Measurements from ENCODE around the gene IGSF3. TPM values are rescaled to one million over a fixed set of nuclear protein-coding genes. Genes with fewer than 3 reads are reported as not detected.

IGSF3 gene
- total and polyA plus RNA-seq, 7 donors = 0.34 to 1.2 (median 0.49) TPM

DNA sequence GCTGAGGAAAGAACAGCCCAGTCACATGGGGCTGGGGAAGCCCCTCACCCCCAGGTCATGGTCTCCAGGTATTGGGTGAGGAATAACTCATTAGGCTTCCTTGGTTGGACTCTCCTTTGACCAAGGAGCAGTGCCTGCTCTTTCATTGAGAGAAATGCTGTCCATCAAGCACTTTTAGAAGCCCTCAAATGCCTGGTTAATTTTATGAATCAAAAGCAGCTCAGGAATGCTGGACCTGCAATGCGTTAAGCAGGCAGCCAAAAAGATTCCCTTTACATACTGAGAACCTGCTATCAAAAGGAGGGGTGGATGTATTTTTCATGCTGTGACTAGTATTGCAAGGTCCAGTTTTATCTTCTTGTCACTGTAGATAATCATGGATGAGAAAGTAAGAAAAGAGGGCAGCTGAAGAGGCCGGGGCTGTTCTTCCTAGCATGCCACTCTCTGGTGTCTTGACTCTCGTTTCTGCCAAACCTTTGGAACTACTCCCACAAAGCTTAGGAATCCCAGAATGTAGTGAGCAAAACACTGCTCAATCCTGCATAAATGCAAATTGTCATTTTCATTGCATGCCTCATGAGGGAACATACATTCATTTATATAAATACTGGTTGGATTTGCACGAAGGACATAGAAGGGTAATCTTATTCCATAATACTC lies 94.6 kb downstream of the IGSF3 start:
- Histone ChIP-seq H3K27me3 (ENCODE audit: insufficient read depth in 3 of 3, low read length in 2 of 3) (no peaks in the 10 kb centered on the region), H3K27ac (no peak overlapping the region), H3K4me1 (no peaks in the 10 kb centered on the region), H3K36me3 (ENCODE audit: insufficient read depth in 1 of 2, low read depth in 1 of 2) (no peaks in the 10 kb centered on the region), H3K9me3 (no peaks in the 10 kb centered on the region), H3K4me3 (no peak overlapping the region)
- 66 to 83% (median 74%) methylated on average over 4 of the region's 4 CpGs for WGBS, 3 donors
- DNase-seq (no peak), ATAC-seq (no peak)
- intact Hi-C loops (cut with DNase I) = loop anchor here in 1 of 2 donors (10.0 kb wide), 1 partner anchor 158 kb away; no protein-coding TSS in a partner anchor
- no peak for TF ChIP-seq CTCF (IDR thresholded peaks at IDR 0.05)

GRCh38 chr1:116572099-116572498 lies 95.4 kb downstream of the IGSF3 start:
- intact Hi-C loops (cut with DNase I) = loop anchor here in 1 of 2 donors (10.0 kb wide), 1 partner anchor 157 kb away; no protein-coding TSS in a partner anchor
- Histone ChIP-seq H3K27ac (no peak overlapping the region), H3K27me3 (ENCODE audit: insufficient read depth in 3 of 3, low read length in 2 of 3) (no peaks in the 10 kb centered on the region), H3K4me3 (no peak overlapping the region), H3K36me3 (ENCODE audit: insufficient read depth in 1 of 2, low read depth in 1 of 2) (no peaks in the 10 kb centered on the region), H3K9me3 (no peaks in the 10 kb centered on the region), H3K4me1 (no peaks in the 10 kb centered on the region)
- TF ChIP-seq CTCF (IDR thresholded peaks at IDR 0.05) = no peak
- DNase-seq (no peak), ATAC-seq (no peak)
- 92 to 95% (median 94%) methylated on average over 2 of the region's 2 CpGs for WGBS, 3 donors

DNA sequence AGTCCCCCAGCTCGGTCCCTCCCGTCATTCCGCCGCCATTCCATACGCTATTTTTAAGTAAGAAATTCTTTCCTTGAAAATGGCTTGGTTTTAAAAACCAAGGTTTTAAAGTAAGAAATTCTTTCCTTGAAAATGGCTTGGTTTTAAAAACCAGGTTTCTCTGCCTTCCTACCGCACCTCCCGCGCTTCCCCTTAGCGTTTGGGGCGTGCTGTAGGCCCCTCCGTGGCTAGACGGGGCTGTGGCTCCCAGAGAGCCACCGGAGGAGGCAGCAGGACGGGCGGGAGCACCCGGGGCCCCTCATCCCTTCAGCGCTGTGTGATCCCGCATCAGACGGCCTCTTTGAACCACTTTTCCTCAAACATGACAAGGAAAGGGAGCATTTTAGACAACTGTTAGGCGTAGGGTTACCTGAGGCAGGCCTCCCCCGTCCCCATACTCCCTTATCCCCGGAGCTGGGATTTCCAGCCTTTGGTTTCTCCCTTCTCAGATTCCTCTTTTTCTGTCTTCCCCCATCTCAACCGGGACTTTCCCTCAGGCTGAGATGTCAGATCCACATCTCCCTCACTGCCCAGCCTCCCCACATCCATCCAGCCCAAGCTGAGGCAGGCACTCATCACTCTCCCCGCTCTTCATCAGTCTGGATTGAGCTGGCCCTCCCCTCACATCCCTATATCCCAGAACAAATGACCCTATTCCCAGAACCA lies 96.2 kb downstream of the IGSF3 start:
- Histone ChIP-seq H3K4me3 (peak overlapping the region; percentile 90), H3K36me3 (ENCODE audit: insufficient read depth in 1 of 2, low read depth in 1 of 2) (no peaks in the 10 kb centered on the region), H3K27me3 (ENCODE audit: insufficient read depth in 3 of 3, low read length in 2 of 3) (no peaks in the 10 kb centered on the region), H3K4me1 (no peaks in the 10 kb centered on the region), H3K27ac (peak overlapping the region; percentile 95), H3K9me3 (no peaks in the 10 kb centered on the region)
- WGBS, 3 donors = 7 to 14% (median 11%) methylated on average over 24 of the region's 24 CpGs
- intact Hi-C loops (cut with DNase I) = loop anchor here in 1 of 2 donors (2.0 to 10.0 kb wide), 2 partner anchors 157 to 489 kb away; partner anchors contain the start of gene TTF2
- DNase-seq = no peak
- TF ChIP-seq CTCF (IDR thresholded peaks at IDR 0.05) = no peak
- peak in 2 of 4 donors; percentile 22 to 30 for ATAC-seq

GRCh38 chr1:116570358-116571214 lies 96.9 kb downstream of the IGSF3 start, which contains the start of gene CD58:
Gene CD58 (minus strand): TSS chr1:116571026. CDS start chr1:116570972, 54 bp downstream.
- Histone ChIP-seq H3K4me1 (no peaks in the 10 kb centered on the region), H3K9me3 (no peaks in the 10 kb centered on the region), H3K27me3 (ENCODE audit: insufficient read depth in 3 of 3, low read length in 2 of 3) (no peaks in the 10 kb centered on the region), H3K36me3 (ENCODE audit: insufficient read depth in 1 of 2, low read depth in 1 of 2) (no peaks in the 10 kb centered on the region), H3K27ac (peak within 1 kb of the TSS; percentile 95), H3K4me3 (peak within 1 kb of the TSS; percentile 90)
- WGBS, 3 donors = 0 to 1% (median 1%) methylated on average over 77 to 90 of the region's 90 CpGs
- intact Hi-C loops (cut with DNase I) = loop anchor here in 1 of 2 donors (2.0 to 10.0 kb wide), 2 partner anchors 156 to 490 kb away; partner anchors contain the start of gene TTF2
- ATAC-seq (peak; percentile 91 to 95 (median 94)), DNase-seq (peak; percentile 90 to 93)
- peak; percentile 64 for TF ChIP-seq CTCF (IDR thresholded peaks at IDR 0.05)

Measured in psoas muscle (tissue), 8 donors.